GM19238 (cell line): ENCODE data around the gene PRPF4.
"Not testable (repeated sequence)": the region's sequence is repeated elsewhere in the genome, so short reads cannot be mapped to it uniquely, and the experiment has no call there.

Experiments used
- DNase-seq: peaks from one replicate; pipeline ENCODE4 v3.0.0; 2011; ENCODE audit warnings: low spot score; ENCODE audit not compliant: insufficient read length

The PRPF4 gene

GRCh38 chr9:113275157-113276131 is at the start of gene PRPF4, which contains the start of gene CDC26:
Gene PRPF4, plus strand, starts transcription at chr9:113275658. Its CDS starts 86 bp downstream, at chr9:113275744.
Gene CDC26, minus strand, starts transcription at chr9:113275572. Its CDS starts 3,065 bp downstream, at chr9:113272507.
- peak; percentile 94 for DNase-seq

GRCh38 chr9:113227436-113227835 is 48.0 kb upstream of the PRPF4 start:
- DNase-seq, result no peak

- DNase-seq, result no peak
These were observed 47.3 kb upstream of the PRPF4 start for GRCh38 chr9:113228130-113228665.

GRCh38 chr9:113231701-113232100 is 43.8 kb upstream of the PRPF4 start:
- no peak for DNase-seq

GRCh38 chr9:113235701-113236255 is 39.7 kb upstream of the PRPF4 start:
- not testable (repeated sequence) for DNase-seq

- DNase-seq, result no peak
These were observed 38.4 kb upstream of the PRPF4 start for GRCh38 chr9:113237026-113237425.

GRCh38 chr9:113238202-113238858 is 37.1 kb upstream of the PRPF4 start:
- no peak for DNase-seq

- no peak for DNase-seq
These were observed 36.6 kb upstream of the PRPF4 start for GRCh38 chr9:113238859-113239232.

- no peak for DNase-seq
These were observed 34.3 kb upstream of the PRPF4 start for GRCh38 chr9:113241161-113241560.

GRCh38 chr9:113244556-113244955 is 30.9 kb upstream of the PRPF4 start:
- DNase-seq, result no peak

- no peak for DNase-seq
These were observed 29.6 kb upstream of the PRPF4 start for GRCh38 chr9:113245894-113246293.

- no peak for DNase-seq
These were observed 28.5 kb upstream of the PRPF4 start for GRCh38 chr9:113246928-113247327.

- no peak for DNase-seq
These were observed 27.8 kb upstream of the PRPF4 start for GRCh38 chr9:113247640-113248039.

- not testable (repeated sequence) for DNase-seq
These were observed 25.8 kb upstream of the PRPF4 start for GRCh38 chr9:113249661-113250060.

- DNase-seq, result no peak
These were observed 24.7 kb upstream of the PRPF4 start for GRCh38 chr9:113250807-113251206.

- DNase-seq, result no peak
These were observed 20.5 kb upstream of the PRPF4 start for GRCh38 chr9:113254991-113255390.

GRCh38 chr9:113255438-113255837 is 20.0 kb upstream of the PRPF4 start:
- no peak for DNase-seq

GRCh38 chr9:113257863-113258262 is 17.6 kb upstream of the PRPF4 start:
- no peak for DNase-seq

- DNase-seq, result no peak
These were observed 17.2 kb upstream of the PRPF4 start for GRCh38 chr9:113258282-113258681.

- no peak for DNase-seq
These were observed 13.4 kb upstream of the PRPF4 start for GRCh38 chr9:113261917-113262671.

- no peak for DNase-seq
These were observed 9.3 kb upstream of the PRPF4 start for GRCh38 chr9:113266174-113266573.
